HL-60 (cell line): ENCODE data around the gene SPTBN1.

Experiments used
- DNase-seq, 2 experiments: peaks; one replicate each; pipeline ENCODE4 v3.0.0-alpha.2; 2010 to 2020; ENCODE audit warnings: low read depth in 1 of 2, low spot score in 1 of 2
- H3K27ac ChIP-seq: fragments of 250-450 bp; sonication (Bioruptor Pico); replicated peaks from 2 replicates; pipeline ENCODE4 v1.5.1; 2020; ENCODE audit warnings: mild to moderate bottlenecking, moderate library complexity
- H3K27me3 ChIP-seq: fragments of 250-450 bp; sonication (Bioruptor Pico); 2 replicates; pipeline ENCODE4 v1.5.1; 2021; ENCODE audit warnings: mild to moderate bottlenecking, moderate library complexity; ENCODE audit not compliant: insufficient read depth, poor library complexity, severe bottlenecking
- H3K4me3 ChIP-seq: replicated peaks from 2 replicates; pipeline ENCODE4 v1.5.1; 2011; ENCODE audit warnings: mild to moderate bottlenecking, control low read depth, low read length; ENCODE audit not compliant: insufficient read depth
- GABPA ChIP-seq: IDR thresholded peaks from 2 replicates; pipeline ENCODE4 v1.6.1; 2012; ENCODE audit warnings: low read depth
- POLR2AphosphoS5 ChIP-seq: IDR thresholded peaks from 2 replicates; pipeline ENCODE4 v1.6.1; 2012; ENCODE audit warnings: low read depth
- SPI1 ChIP-seq: IDR thresholded peaks from 2 replicates; pipeline ENCODE4 v1.6.1; 2012; ENCODE audit warnings: low read depth, mild to moderate bottlenecking, borderline replicate concordance
- TF ChIP-seq, protein P1 (sequence below): IDR thresholded peaks from 2 replicates; pipeline ENCODE4 v1.6.1; 2012; ENCODE audit warnings: low read depth; ENCODE audit not compliant: insufficient replicate concordance
- TF ChIP-seq, protein P2 (sequence below): IDR thresholded peaks from one replicate; pipeline ENCODE4 v1.5.1; 2011; ENCODE audit warnings: low read length, control low read depth, inconsistent platforms; ENCODE audit not compliant: insufficient read depth

Gene SPTBN1

DNA sequence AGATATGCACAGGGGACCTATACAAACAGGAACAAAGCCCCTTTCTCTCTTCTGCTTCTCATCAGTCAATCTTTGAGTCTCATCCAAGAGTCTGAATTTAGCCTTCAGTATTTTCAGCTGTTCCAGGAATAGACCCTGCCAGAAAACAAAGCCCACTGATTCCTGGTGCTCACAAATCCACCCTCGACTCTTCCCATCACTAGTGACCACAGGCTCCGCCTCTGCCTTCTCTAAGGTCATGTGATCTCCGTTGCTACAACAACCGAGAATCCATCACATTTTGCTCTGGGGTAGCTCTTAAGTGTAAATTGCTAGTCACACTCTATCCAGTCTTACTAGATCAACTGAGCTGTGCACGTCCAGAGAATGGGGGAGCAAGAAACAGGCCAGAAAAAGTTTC is 46.4 kb upstream of the SPTBN1 start:
- TF ChIP-seq, protein P1, sequence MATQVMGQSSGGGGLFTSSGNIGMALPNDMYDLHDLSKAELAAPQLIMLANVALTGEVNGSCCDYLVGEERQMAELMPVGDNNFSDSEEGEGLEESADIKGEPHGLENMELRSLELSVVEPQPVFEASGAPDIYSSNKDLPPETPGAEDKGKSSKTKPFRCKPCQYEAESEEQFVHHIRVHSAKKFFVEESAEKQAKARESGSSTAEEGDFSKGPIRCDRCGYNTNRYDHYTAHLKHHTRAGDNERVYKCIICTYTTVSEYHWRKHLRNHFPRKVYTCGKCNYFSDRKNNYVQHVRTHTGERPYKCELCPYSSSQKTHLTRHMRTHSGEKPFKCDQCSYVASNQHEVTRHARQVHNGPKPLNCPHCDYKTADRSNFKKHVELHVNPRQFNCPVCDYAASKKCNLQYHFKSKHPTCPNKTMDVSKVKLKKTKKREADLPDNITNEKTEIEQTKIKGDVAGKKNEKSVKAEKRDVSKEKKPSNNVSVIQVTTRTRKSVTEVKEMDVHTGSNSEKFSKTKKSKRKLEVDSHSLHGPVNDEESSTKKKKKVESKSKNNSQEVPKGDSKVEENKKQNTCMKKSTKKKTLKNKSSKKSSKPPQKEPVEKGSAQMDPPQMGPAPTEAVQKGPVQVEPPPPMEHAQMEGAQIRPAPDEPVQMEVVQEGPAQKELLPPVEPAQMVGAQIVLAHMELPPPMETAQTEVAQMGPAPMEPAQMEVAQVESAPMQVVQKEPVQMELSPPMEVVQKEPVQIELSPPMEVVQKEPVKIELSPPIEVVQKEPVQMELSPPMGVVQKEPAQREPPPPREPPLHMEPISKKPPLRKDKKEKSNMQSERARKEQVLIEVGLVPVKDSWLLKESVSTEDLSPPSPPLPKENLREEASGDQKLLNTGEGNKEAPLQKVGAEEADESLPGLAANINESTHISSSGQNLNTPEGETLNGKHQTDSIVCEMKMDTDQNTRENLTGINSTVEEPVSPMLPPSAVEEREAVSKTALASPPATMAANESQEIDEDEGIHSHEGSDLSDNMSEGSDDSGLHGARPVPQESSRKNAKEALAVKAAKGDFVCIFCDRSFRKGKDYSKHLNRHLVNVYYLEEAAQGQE: no peak
- TF ChIP-seq SPI1: no peak
- TF ChIP-seq, protein P2, sequence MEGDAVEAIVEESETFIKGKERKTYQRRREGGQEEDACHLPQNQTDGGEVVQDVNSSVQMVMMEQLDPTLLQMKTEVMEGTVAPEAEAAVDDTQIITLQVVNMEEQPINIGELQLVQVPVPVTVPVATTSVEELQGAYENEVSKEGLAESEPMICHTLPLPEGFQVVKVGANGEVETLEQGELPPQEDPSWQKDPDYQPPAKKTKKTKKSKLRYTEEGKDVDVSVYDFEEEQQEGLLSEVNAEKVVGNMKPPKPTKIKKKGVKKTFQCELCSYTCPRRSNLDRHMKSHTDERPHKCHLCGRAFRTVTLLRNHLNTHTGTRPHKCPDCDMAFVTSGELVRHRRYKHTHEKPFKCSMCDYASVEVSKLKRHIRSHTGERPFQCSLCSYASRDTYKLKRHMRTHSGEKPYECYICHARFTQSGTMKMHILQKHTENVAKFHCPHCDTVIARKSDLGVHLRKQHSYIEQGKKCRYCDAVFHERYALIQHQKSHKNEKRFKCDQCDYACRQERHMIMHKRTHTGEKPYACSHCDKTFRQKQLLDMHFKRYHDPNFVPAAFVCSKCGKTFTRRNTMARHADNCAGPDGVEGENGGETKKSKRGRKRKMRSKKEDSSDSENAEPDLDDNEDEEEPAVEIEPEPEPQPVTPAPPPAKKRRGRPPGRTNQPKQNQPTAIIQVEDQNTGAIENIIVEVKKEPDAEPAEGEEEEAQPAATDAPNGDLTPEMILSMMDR: no peak
- no peak for TF ChIP-seq GABPA
- TF ChIP-seq POLR2AphosphoS5: no peak
- no peak for DNase-seq
- Histone ChIP-seq H3K27me3 (no peaks in the 10 kb centered on the region), H3K4me3 (no peak overlapping the region), H3K27ac (no peak overlapping the region)

GRCh38 chr2:54411801-54412354 is 44.2 kb upstream of the SPTBN1 start:
- H3K27me3 ChIP-seq: no peaks in the 10 kb centered on the region

DNA sequence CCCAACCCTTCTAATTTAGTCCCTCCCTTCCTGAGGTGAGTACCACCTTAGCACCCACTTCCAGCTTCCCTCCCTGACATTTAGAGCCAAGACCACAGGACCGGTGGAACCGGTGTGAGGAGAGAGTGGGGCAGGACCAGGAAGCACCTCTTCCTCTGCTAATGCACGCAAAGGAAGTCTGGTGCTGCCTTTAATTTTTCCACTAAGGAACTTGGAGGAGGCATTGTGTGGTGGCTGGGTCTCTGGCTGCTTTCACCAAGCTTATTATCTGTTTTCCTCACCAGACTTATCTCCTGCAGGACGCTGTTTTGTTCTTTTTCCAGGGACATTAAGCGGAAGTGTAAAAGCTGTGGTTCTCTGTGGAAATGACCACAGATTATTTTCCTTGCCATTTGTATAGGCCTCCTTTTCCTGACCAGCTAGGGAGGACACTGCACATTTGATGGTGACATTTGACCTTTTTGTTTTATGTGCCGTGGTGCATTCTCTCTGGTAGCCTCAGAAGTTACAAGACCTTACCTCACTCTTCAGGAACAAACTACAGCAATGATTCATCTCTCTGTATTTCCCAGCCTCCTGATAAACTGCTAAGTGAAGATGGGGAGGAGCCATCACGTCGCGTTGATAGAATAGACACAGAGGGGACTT is 39.8 kb upstream of the SPTBN1 start:
- Histone ChIP-seq H3K27me3 (no peaks in the 10 kb centered on the region), H3K4me3 (no peak overlapping the region), H3K27ac (no peak overlapping the region)
- no peak for TF ChIP-seq SPI1
- TF ChIP-seq, protein P1: no peak
- DNase-seq: no peak

More at GRCh38 chr2:54411801-54412354, 44.2 kb upstream of the SPTBN1 start:
- DNase-seq: no peak
- TF ChIP-seq, protein P2: no peak
- no peak for TF ChIP-seq POLR2AphosphoS5
- TF ChIP-seq GABPA: no peak
- TF ChIP-seq, protein P1: no peak
- no peak for TF ChIP-seq SPI1
- Histone ChIP-seq H3K27ac (no peak overlapping the region), H3K4me3 (no peak overlapping the region)
